IPS DF 4.7 (cell line): ENCODE results near the gene PRRX2.
"Not testable (repeated sequence)": the region's sequence is repeated elsewhere in the genome, so short reads cannot be mapped to it uniquely, and the experiment has no call there.

Experiments used
- DNase-seq: peaks from one replicate; pipeline ENCODE4 v3.0.0-alpha.2; 2013; ENCODE audit warnings: low spot score; ENCODE audit errors: extremely low read depth

The PRRX2 gene

GRCh38 chr9:129756191-129756590, 90.7 kb downstream of the PRRX2 start:
- no peak for DNase-seq

- no peak for DNase-seq
Observed at GRCh38 chr9:129757045-129757444, 91.6 kb downstream of the PRRX2 start.

- DNase-seq, result no peak
Observed at GRCh38 chr9:129759319-129759718, 93.9 kb downstream of the PRRX2 start.

GRCh38 chr9:129759804-129760502, 94.5 kb downstream of the PRRX2 start:
- no peak for DNase-seq

GRCh38 chr9:129760784-129761183, 95.3 kb downstream of the PRRX2 start:
- not testable (repeated sequence) for DNase-seq

- no peak for DNase-seq
Observed at GRCh38 chr9:129761293-129761900, 96.0 kb downstream of the PRRX2 start.

DNA sequence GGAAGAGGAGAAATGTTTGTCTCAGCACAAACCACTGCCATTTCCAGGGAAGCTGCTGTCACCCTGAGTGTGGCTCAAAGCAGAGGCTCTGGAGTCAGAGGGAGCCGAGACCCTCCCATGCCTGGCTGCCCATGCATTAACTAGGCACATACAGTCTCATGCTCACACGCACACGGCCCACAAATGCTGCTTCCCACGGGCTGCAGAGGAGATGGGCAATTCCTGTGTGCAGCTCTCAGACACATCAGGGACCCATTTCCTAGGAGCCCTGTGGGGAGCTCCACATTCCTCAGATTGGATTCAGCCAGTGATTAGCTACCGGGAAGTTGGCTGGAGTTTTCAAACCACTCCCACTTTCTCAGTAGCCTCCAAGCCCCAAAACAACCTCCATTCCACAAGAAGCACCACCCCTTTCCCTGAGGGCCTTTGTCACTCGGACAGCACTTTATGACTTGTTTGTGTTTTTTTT, 96.5 kb downstream of the PRRX2 start:
- no peak for DNase-seq

DNA sequence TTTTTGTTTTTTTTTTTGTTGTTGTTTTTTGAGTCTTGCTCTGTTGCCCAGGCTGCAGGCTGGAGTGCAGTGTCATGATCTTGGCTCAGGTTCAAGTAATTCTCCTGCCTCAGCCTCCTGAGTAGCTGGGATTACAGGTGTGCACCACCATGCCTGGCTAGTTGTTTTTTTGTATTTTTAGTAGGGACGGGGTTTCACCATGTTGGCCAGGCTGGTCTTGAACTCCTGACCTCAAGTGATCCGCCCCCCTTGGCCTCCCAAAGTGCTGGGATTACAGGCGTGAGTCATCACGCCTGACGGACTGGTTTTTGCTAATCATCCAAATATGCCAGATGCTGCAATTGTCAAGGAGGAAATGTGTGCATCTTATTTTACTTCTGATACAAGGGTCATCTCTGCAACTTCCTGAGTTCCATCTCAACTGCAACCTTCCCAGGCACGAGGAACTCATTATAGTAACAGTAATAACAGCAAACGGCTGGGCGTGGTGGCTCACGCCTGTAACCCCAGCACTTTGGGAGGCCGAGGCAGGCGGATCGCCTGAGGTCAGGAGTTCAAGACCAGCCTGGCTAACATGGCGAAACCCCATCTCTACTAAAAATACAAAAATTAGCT, 97.0 kb downstream of the PRRX2 start:
- DNase-seq, result not testable (repeated sequence)

DNA sequence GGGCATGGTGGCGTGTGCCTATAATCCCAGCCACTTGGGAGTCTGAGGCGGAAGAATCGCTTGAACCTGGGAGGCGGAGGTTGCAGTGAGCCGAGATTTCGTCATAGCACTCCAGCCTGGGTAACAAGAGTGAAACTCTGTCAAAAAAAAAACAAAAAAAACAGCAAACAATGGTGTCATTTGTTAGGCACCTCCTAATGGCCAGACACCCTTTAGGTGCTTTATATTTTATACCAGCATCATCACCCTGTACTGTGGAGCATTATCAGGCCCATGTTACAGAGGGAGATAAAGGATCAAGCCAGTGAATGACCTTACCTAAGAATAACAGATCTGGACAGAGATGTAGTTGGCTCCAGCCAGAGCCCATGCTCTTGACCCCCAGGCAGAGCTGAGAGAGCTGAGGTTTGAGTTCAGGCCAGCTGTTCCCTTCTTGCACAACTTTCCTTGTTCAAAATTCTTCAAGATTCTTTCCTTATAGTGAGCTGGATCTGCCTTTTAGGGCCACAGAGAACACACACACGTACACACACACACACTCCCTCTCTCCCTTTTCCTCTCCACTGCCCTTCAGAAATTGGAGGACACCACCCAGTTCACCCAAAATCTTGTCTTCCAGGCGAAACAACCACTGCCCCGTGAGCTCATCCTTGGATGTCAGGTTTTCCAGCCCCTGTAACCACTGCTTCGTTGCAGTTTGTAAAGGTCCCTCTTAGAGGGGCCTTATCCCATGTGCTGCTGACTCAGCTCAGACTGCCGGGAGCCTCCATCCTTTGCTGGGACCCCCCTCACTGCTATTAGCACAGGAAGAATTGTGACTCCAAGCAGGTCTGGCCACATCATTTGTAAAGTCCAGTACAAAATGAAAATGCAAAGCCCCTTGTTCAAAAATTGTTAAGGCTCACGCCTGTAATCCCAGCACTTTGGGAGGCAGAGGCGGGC, 97.8 kb downstream of the PRRX2 start:
- DNase-seq, result no peak

- no peak for DNase-seq
Observed at GRCh38 chr9:129765764-129766317, 100.4 kb downstream of the PRRX2 start.

DNA sequence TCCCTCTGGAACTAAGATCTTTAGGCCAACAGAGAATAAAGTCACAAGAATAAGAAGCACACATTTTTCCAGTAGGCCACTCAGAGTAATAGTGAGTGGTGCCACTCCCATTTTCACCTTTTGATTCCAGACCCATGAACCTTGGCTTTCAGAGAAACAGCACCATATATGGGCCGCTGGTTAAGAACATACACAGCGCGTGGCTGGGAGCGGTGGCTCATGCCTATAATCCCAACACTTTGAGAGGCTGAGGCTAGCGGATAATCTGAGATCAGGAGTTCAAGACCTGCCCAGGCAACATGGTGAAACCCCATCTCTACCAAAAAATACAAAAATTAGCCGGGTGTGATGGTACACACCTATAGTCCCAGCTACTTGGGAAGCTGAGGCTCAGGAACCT, 103.0 kb downstream of the PRRX2 start:
- DNase-seq, result no peak

- DNase-seq, result no peak
Observed at GRCh38 chr9:129769669-129770068, 104.2 kb downstream of the PRRX2 start.

GRCh38 chr9:129770741-129771140, 105.3 kb downstream of the PRRX2 start:
- no peak for DNase-seq
